AG09309 (cell line): ENCODE data around the gene MBD4.
A peak's percentile ranks its signal among the peaks of the same experiment; 100 is the strongest.

ENCODE experiments used
- DNase-seq: peaks from one replicate; pipeline ENCODE4 v3.0.0-alpha.2; 2010; ENCODE audit warnings: low read depth
- H3K4me3 ChIP-seq: 2 replicates; pipeline ENCODE4 v1.5.1; 2011; ENCODE audit warnings: mild to moderate bottlenecking, low read depth, low read length, moderate library complexity; ENCODE audit not compliant: control insufficient read depth
- CTCF ChIP-seq: IDR thresholded peaks from 2 replicates; pipeline ENCODE4 v1.5.1; 2011; ENCODE audit warnings: mild to moderate bottlenecking, low read depth, low read length, inconsistent platforms; ENCODE audit not compliant: insufficient read depth, control insufficient read depth; ENCODE audit errors: missing control alignments

The MBD4 gene

GRCh38 chr3:129441782-129442181, 2.0 kb upstream of the MBD4 start:
- DNase-seq = peak; percentile 50
- H3K4me3 ChIP-seq = no peak overlapping the region
- peak; percentile 5 for TF ChIP-seq CTCF

- TF ChIP-seq CTCF = no peak
- no peak for DNase-seq
Observed at GRCh38 chr3:129441215-129441614, 1.5 kb upstream of the MBD4 start.

GRCh38 chr3:129440618-129441190, 956 bp upstream of the MBD4 start:
- TF ChIP-seq CTCF = no peak
- no peak for DNase-seq
- H3K4me3 ChIP-seq = peak overlapping the region; percentile 94

More at GRCh38 chr3:129441215-129441614, 1.5 kb upstream of the MBD4 start:
- H3K4me3 ChIP-seq = peak overlapping the region; percentile 94

- TF ChIP-seq CTCF = no peak
- DNase-seq = no peak
- H3K4me3 ChIP-seq = peak overlapping the region; percentile 94
Observed at GRCh38 chr3:129439226-129439816, 427 bp downstream of the MBD4 start.

GRCh38 chr3:129435367-129435766, 4.4 kb downstream of the MBD4 start:
- no peak for DNase-seq
- no peak for TF ChIP-seq CTCF
- H3K4me3 ChIP-seq = no peak overlapping the region

GRCh38 chr3:129434140-129434539, 5.6 kb downstream of the MBD4 start:
- no peak for TF ChIP-seq CTCF
- DNase-seq = no peak
- no peak overlapping the region for H3K4me3 ChIP-seq
